ENCODE data around the gene PDE10A. TPM values are rescaled to one million over a fixed set of nuclear protein-coding genes. Genes with fewer than 3 reads are reported as not detected.

PDE10A gene
- total and polyA plus RNA-seq, 2 of the 13 experiments (the other 11 are each of a cell fraction or from before 2014, with no cell fraction given), result not detected

DNA sequence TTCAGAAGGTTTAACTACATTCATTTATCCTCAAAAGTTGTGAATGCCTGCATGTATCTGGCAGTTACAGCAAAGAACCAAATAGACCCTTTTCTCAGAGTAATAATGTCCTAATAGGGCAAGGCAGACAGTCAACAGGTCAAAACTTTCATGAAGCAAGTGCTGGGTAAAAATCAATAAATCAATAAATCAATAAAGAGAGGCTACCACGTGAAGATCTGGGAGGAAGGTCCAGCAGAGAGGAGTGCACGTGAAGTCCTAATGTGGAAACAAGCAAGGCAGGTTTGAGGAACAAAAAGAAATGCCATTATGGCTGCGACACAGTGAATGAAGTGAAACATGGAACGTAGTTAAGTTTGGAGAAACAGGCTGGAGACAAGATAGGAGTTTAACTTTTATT, 317.3 kb downstream of the PDE10A start:
- DNase-seq (ENCODE audit: low spot score) (no peak), FAIRE-seq (no peak), ATAC-seq (no peak)
- Histone ChIP-seq H3K4me2 (ENCODE audit: low read depth, low read length) (no peak overlapping the region), H3K27me3 (ENCODE audit: control insufficient read depth in 1 of 2, insufficient read depth in 2 of 2, low read length in 2 of 2) (no peaks in the 10 kb centered on the region), H2AFZ (ENCODE audit: low read length) (no peak overlapping the region), H3K4me3 (replicated peaks in 1 of 3; ENCODE audit: insufficient read depth in 1 of 3, low read depth in 2 of 3, low read length in 3 of 3) (no peak overlapping the region), H3K4me1 (ENCODE audit: insufficient read depth, low read length) (no peaks in the 10 kb centered on the region), H3K36me3 (replicated peaks in 1 of 2; ENCODE audit: control insufficient read depth in 1 of 2, insufficient read depth in 2 of 2, low read length in 2 of 2) (no peaks in the 10 kb centered on the region), H3K27ac (ENCODE audit: extremely low read length, insufficient read depth, low read length) (no peak overlapping the region), H3K9me3 (ENCODE audit: low read length) (peaks cover 76% of the 10 kb centered on the region), H3K79me2 (ENCODE audit: insufficient read depth, low read length) (no peaks in the 10 kb centered on the region), H3K9ac (ENCODE audit: insufficient read depth, low read depth, low read length) (no peak overlapping the region), H4K20me1 (ENCODE audit: insufficient read depth, low read length) (no peaks in the 10 kb centered on the region)
- in situ Hi-C loops (cut with HindIII; ENCODE audit: extremely low pct_ligation_motif_present, low pct_unique_long_range_greater_than_20kb), result no loop called here
- no TSS peak for BruUV-seq (replicated peaks)
- intact Hi-C loops (cut with micrococcal nuclease; ENCODE audit: unreplicated experiment), result no loop called here
- ChIA-PET CTCF (ENCODE audit: low intra/inter-chr PET ratio, low total read pairs) (no interaction called here), POLR2A (no interaction called here)
- no peak for TF ChIP-seq MTA1 (CRISPR knock-in tag; IDR thresholded peaks at IDR 0.05; ENCODE audit: borderline replicate concordance)
- TF ChIP-seq, protein P1, sequence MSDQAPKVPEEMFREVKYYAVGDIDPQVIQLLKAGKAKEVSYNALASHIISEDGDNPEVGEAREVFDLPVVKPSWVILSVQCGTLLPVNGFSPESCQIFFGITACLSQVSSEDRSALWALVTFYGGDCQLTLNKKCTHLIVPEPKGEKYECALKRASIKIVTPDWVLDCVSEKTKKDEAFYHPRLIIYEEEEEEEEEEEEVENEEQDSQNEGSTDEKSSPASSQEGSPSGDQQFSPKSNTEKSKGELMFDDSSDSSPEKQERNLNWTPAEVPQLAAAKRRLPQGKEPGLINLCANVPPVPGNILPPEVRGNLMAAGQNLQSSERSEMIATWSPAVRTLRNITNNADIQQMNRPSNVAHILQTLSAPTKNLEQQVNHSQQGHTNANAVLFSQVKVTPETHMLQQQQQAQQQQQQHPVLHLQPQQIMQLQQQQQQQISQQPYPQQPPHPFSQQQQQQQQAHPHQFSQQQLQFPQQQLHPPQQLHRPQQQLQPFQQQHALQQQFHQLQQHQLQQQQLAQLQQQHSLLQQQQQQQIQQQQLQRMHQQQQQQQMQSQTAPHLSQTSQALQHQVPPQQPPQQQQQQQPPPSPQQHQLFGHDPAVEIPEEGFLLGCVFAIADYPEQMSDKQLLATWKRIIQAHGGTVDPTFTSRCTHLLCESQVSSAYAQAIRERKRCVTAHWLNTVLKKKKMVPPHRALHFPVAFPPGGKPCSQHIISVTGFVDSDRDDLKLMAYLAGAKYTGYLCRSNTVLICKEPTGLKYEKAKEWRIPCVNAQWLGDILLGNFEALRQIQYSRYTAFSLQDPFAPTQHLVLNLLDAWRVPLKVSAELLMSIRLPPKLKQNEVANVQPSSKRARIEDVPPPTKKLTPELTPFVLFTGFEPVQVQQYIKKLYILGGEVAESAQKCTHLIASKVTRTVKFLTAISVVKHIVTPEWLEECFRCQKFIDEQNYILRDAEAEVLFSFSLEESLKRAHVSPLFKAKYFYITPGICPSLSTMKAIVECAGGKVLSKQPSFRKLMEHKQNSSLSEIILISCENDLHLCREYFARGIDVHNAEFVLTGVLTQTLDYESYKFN (CRISPR knock-in tag; conservative IDR thresholded peaks at IDR 0.05), result no peak
- TF ChIP-seq, protein P2, sequence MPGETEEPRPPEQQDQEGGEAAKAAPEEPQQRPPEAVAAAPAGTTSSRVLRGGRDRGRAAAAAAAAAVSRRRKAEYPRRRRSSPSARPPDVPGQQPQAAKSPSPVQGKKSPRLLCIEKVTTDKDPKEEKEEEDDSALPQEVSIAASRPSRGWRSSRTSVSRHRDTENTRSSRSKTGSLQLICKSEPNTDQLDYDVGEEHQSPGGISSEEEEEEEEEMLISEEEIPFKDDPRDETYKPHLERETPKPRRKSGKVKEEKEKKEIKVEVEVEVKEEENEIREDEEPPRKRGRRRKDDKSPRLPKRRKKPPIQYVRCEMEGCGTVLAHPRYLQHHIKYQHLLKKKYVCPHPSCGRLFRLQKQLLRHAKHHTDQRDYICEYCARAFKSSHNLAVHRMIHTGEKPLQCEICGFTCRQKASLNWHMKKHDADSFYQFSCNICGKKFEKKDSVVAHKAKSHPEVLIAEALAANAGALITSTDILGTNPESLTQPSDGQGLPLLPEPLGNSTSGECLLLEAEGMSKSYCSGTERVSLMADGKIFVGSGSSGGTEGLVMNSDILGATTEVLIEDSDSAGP (CRISPR knock-in tag; IDR thresholded peaks at IDR 0.05; ENCODE audit: borderline replicate concordance), result no peak
- no peak for TF ChIP-seq SNRNP70 (IDR thresholded peaks at IDR 0.05; ENCODE audit: low read depth, low read length)
- no peak for TF ChIP-seq HDAC6 (IDR thresholded peaks at IDR 0.05; ENCODE audit: low read depth, low read length)
- TF ChIP-seq ONECUT2 (CRISPR knock-in tag; IDR thresholded peaks at IDR 0.05), result peak; percentile 71; the same call in 1 of the 2 replicates
- no peak for TF ChIP-seq HNF4G (IDR thresholded peaks at IDR 0.05; ENCODE audit: borderline replicate concordance, low read depth, low read length)
- no peak for TF ChIP-seq HNF4G (CRISPR knock-in tag; IDR thresholded peaks at IDR 0.05; ENCODE audit: borderline replicate concordance, low read depth)
- TF ChIP-seq, protein P3, sequence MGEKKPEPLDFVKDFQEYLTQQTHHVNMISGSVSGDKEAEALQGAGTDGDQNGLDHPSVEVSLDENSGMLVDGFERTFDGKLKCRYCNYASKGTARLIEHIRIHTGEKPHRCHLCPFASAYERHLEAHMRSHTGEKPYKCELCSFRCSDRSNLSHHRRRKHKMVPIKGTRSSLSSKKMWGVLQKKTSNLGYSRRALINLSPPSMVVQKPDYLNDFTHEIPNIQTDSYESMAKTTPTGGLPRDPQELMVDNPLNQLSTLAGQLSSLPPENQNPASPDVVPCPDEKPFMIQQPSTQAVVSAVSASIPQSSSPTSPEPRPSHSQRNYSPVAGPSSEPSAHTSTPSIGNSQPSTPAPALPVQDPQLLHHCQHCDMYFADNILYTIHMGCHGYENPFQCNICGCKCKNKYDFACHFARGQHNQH (CRISPR knock-in tag; IDR thresholded peaks at IDR 0.05), result no peak
- no peak for TF ChIP-seq NFE2 (CRISPR knock-in tag; IDR thresholded peaks at IDR 0.05)
- TF ChIP-seq YEATS4 (CRISPR knock-in tag; IDR thresholded peaks at IDR 0.05; ENCODE audit: borderline replicate concordance), result no peak
- TF ChIP-seq ZNF672 (CRISPR knock-in tag; IDR thresholded peaks at IDR 0.05), result no peak
- TF ChIP-seq, protein P4, sequence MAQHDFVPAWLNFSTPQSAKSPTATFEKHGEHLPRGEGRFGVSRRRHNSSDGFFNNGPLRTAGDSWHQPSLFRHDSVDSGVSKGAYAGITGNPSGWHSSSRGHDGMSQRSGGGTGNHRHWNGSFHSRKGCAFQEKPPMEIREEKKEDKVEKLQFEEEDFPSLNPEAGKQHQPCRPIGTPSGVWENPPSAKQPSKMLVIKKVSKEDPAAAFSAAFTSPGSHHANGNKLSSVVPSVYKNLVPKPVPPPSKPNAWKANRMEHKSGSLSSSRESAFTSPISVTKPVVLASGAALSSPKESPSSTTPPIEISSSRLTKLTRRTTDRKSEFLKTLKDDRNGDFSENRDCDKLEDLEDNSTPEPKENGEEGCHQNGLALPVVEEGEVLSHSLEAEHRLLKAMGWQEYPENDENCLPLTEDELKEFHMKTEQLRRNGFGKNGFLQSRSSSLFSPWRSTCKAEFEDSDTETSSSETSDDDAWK (CRISPR knock-in tag; IDR thresholded peaks at IDR 0.05), result no peak
- no peak for TF ChIP-seq TEAD2 (CRISPR knock-in tag; IDR thresholded peaks at IDR 0.05)
- TF ChIP-seq SNAPC2 (CRISPR knock-in tag; IDR thresholded peaks at IDR 0.05), result no peak
- peak; percentile 94 for TF ChIP-seq KAT2B (IDR thresholded peaks at IDR 0.05; ENCODE audit: borderline replicate concordance, low read depth, low read length)
- WGBS (ENCODE audit: low lambda C conversion rate), result 17% methylated on average over 4 of the region's 4 CpGs

Data from HepG2 (cell line).